HG03097 (cell line): Measurements from ENCODE around the gene P2RY6.

ENCODE experiments used
- ATAC-seq: cut with Tn5 transposase; IDR thresholded peaks from one replicate; pipeline ENCODE4 v1.9.1; 2021; ENCODE audit not compliant: unreplicated experiment, low FRiP score

The P2RY6 gene

DNA sequence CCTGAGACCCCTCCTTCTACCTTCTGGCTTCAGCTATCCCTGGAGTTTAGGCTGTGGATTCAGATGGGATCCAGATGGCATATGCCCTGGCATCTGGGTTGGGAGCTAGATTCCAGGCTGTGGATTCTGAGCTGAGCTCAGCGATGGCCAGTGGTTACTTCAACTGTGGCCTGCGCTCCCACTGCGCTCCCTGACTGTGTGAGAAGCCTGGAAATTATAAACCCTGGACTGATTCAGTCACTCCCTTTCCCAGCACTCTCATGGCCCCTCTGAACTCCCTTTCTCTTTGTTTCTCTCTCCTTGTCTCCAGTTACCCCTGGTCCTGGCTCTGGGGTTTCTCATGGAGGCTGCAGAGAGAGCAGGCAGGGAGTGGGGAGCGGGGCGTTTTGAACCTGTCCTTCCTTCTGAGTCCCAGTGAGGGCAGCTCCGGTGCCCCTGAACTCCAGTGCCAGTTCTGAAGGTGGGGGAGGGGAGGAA is 40.8 kb downstream of the P2RY6 start:
- no peak for ATAC-seq

DNA sequence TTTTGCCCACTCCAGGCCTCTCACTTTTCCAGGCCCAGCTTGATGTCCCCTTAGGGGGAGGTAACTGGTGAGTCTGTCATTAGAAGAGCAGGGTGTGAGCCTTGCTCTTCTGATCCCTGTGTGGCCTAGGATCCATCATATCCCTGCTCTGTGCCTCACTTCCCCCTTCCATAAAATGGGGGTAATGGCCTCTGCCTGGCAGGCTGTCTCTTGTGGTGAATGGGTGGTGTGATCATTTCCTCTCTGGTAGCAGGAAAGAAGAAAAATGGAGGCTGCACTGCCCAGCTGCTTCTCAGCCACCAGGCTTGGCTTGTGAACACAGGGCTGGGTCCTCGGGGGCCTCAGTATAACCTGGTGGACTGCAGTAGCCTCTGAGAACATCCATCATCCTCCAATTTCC is 41.5 kb downstream of the P2RY6 start:
- no peak for ATAC-seq

DNA sequence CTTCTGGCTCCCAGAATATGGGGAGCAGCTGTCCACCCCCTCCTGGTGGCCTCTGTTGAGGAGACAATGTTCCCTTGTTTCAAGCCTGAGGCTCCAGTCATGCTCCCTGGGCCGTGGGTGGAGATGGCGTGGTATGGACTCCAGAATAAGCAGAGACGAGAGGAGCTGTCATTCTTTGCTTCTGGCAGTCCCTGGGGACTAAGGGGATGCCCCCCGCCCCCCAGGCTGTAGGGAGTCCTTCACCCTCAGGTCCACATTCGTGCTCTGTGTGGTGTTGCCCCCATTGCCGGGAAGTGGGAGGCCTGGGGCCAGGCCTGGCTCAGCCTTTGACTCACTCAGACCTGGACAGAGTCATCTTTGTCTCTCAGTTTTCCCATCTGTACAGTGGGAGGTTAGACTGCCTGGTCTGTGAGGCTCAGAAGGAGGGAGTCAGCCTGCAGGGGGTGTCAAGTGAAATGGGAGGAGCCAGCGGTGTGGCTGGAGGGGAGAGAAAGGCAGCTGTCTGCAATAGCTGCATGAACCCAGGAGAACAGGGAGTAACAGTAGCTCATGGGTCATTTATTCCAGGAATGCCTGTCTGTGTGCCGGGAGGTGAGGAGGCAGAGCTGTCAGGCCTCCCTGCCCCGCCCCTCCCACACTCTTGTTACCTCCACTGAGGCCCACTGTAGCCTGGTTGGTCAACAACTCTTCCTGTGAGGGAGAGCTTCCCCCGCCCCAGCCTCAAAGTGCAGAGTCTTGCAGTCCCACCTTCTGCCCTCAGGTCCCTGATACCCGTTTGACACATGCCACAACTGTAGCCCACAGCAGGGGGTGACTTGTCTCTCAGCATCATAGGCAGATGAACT is 42.2 kb downstream of the P2RY6 start:
- no peak for ATAC-seq

DNA sequence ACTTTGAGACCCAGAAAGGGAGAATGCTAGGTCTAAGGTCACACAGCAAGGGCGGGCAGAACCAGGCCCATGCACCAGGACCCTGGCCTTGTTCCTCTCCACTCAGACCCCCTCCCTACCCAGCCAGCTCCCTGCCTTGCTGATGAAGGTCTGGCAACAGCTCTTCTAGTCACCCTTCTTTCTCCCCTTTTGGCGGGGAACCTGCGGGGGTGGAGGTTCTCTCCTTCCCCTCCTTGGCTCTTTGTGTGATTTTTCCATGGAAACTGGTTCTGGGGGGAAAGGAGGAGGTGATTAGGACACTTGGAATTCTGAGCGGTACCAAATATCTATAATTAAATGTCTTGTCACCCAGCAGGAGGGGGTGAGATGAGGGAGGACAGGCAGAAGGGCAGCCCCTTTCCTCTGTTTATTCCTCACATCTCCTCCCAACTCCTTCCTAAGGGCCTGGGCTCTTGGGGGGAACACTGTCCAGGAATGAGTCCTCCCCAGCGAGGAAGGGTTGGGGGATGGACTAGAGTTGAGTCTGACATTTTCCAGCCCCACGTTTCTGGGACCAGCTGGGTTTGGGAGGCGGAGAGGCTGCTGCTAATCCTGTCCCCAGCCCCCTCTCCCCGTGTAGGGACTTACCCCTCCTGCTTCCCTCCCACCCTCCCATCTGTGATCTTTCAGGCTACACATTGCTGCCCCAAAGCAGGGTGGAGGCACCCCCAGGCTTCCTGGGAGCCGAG is 43.3 kb downstream of the P2RY6 start:
- no peak for ATAC-seq

DNA sequence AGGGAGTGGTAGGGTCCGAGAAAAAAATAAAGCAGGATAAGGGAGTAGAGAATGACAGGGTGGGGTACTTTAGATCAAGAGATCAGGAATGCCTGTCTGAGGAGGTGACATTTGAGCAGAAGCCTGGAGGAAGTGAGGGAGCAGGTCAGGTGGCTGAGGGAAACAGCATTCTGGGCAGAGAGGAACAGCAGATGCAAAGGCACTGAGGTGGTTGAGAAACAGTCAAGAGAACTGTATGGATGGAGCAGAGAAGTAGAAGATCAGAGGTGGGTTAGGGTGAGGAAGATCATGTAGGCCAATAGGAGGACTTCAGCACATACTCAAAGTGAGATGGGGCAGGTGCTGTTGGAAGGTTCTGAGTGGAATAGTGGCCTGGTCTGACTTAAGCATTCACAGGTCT is 44.3 kb downstream of the P2RY6 start:
- no peak for ATAC-seq

DNA sequence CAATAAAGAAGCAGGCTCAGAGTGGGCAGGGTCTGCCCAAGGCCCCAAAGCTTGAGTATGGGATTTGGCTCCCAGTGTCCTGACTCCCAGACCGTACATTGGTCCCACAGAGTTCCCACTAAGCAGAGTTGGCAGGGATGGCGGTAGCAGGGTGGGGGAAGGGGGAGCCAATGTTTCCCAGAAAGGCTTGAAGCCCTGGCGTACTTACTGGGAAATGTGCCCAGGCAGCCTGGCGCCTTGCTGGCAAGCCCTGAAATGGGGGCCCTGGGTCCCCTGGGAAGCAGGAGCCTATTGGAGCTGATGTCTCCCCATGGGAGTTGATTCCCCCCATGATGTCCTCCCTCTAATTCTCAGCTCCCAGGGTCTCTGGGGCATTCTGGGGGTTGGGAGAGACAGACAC is 45.2 kb downstream of the P2RY6 start:
- ATAC-seq, result no peak

DNA sequence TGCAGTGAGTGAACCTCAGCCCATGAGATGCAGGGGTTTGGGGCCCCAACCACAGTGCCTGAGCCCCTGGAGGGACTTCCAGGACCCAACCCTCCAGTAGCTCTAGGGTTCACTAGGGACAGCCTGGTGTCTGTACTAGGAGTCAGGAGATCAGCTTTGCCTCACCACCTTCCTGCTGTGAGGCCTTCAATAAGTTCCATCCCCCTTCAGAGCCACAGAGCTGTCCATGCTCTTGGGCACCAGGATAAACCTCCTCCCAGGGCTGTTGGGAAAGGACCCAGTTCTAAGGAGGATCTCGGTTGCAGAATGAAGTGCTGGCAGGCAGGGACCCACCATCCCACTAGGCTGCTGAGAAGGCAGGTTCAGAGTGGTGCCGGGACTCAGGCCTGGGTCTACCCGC is 45.7 kb downstream of the P2RY6 start:
- ATAC-seq, result no peak

DNA sequence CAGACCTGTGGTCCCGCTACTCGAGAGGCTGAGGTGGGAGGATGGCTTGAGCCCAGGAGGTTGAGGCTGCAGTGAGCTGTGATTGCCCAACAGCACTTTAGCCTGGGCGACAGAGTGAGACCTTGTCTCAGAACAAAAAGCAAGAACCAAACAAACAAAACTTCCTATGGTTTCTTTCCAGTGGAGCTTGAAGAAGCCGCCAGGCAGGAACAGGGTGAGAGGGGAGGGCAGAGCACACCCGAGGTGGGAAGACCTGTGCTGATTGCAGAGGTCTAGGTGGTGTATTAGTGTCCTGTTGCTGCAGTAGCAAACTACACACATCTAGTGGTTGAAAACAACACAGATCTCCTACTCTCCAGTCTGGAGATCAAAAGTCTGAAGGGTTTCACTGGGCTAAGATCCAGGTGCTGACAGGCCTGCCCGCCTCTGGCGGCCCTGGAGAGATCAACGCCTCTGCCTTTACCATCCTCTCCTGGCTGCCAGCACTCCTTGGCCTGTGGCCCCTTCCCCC is 46.4 kb downstream of the P2RY6 start:
- no peak for ATAC-seq

DNA sequence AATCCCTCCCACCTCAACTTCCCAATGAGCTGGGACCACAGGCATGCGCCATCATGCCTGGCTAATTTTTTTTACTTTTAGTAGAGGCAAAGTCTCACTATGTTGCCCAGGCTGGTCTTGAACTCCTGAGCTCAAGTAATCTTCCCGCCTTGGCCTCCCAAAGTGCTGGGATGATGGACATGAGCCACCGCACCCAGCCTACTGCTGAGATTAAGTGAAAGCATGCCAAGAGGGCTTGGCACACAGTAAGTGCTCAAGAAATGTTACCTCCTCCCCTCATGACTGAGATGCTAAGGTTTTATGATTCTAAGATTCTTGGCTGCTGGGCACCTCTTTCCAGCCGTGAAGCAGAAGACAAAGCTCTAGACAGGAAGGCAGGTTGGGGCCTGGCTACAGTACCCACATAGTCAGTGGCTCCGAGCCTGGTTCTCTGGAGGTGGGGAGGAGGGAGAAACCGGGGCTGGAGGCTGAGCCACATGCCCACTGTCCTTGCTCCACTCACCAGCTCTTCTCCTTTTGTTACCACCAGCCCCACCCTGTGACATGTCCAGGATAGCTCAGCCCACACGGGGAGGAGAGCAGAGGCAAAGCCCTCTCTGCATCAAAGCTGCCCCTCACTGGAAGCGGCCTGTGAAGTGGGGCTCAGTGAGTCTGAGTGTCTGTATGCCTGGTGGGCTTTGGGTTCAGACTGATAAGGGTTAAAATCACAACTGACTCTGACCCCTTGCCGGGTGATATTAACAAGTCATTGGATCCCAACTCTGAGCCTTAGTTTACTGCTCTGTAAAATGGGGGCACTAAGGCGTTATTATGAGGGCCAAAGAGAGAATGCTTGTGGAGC is 48.8 kb downstream of the P2RY6 start:
- no peak for ATAC-seq

DNA sequence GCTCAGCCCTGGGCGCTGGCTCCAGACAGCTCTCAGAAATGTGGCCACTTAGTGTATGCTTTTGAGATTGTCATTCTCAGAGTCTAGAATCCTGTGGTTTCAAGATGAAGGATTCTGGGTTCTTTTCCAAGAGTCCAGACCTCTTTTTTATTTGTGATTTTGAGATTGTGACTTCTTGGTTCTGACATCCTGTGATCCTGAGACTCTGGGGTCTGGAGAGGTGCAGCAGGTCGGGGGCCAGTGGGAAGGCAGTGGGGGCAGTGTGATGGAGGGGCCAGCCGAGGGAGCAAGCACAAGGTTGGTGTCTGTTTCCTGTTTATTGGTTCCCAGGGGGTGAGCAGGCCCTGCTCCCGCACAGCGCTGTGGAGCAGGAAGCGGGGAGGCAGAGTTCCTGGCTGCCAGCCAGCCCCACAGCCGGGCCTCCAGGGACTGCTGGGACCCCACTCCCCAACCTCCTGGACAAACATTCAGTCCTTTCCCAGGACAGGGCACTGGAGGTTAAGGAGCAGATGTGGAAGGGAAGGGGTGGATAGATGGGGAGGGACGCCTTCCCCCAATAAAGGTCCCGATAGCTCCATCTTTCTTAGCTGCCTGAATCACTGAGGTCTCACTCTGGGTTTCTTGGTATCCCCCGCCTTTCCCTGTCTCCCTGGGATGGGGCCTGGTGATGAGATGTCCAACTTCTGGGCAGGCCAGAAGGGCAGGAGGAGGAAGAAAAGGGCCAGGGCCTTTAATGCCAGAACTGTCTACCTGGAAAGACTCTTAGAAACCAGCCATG is 49.7 kb downstream of the P2RY6 start:
- no peak for ATAC-seq

DNA sequence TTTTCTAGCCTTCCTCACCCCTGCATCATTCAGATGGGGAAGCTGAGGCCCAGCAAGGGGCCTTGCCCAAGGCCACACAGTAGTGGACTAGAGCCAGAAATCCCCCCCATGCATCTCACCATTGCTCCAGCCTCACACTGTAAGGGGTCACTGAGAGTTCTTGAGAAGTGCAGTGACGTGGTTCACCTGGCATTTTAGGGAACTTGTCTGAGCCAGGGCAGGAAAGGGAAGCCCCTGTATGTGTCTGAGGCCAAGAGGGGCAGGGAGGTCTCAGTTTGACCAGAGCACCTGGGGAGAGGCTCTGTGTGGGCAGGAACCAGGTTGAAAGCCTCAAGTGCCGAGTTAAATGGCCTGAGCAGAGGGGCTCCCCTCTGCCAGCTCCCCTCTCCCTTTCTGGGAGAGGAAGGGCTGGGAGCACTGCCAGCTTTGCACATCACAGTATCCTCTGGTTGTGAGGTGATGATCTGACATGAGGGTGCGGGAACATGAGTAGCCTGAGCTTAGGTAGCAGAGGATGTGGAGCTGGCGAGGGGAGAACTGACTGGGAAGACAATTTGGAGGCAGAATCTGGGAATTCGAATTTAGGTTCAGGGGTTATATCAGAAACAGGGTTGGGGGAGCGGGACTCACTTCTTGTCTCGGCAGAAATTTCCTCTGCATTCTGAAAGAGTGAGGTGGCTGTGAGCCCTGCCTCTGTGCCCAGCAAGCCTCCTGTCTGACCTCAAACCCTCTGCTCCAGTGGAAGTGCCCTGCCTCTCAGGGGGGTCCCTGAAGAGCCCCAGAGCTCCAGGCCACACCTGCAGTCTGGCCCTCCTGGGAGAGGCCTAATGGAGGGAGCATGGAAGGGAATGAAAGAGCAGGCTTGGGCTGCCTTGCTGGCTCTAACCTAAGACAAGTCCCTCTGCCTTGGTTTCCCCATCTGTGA is 50.5 kb downstream of the P2RY6 start:
- ATAC-seq, result no peak

DNA sequence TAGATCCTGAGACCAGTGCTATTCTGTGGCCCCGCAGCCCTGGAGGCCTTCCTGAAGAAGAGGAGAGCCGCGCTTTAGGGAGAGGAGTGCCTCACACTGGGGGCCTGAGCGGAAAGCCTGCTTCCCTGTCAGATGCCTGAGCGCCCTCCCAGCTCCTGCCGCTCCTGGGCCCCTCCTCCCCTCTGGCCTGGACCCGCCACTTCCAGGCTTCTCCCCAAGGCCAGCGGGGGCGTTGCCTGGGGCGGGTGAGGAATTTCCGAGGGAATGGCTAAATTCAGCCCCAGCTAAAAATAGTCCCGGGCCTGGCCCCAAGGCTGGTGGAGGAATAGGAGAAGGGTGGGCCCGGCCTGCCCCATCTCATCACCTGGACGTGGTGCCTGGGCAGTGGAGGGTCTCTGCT is 51.3 kb downstream of the P2RY6 start:
- no peak for ATAC-seq

DNA sequence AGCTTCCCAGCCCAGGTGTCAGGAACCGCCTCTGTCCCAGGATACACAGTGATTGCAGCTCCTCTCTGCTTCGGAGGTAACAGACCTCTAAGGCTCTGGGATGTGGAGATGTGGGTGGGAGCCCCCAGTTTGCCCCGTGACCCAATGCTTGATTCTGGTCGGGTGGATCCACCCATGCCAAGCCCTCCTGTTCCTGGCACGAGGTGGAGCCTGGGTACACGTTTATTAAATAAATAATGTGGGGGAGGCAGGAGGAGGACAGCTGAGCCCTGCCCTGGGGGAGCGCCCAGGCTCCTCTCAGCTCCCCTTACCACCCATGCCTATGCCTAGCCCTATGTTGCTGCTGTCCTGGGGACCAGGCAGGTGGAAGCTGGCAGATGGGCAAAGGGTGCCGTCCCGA is 52.0 kb downstream of the P2RY6 start:
- ATAC-seq, result no peak

DNA sequence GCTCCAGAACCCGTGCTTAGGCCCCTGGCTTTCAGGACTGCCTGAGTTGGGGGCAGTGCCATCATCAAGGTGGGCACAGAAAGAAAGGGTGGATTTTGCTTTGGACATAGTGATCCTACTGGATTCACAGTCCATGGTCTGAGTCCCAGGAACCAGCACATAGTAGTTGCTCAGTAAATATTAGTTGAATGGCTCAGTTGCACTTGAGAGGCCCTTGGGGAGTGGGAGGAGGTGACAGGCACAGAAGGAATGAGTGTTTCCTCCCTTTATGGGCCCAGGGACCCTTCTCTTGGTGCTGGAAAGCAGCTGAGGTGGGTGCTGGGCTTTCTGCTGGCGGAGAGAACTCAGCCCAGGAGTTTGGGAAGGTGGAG is 52.5 kb downstream of the P2RY6 start:
- no peak for ATAC-seq

DNA sequence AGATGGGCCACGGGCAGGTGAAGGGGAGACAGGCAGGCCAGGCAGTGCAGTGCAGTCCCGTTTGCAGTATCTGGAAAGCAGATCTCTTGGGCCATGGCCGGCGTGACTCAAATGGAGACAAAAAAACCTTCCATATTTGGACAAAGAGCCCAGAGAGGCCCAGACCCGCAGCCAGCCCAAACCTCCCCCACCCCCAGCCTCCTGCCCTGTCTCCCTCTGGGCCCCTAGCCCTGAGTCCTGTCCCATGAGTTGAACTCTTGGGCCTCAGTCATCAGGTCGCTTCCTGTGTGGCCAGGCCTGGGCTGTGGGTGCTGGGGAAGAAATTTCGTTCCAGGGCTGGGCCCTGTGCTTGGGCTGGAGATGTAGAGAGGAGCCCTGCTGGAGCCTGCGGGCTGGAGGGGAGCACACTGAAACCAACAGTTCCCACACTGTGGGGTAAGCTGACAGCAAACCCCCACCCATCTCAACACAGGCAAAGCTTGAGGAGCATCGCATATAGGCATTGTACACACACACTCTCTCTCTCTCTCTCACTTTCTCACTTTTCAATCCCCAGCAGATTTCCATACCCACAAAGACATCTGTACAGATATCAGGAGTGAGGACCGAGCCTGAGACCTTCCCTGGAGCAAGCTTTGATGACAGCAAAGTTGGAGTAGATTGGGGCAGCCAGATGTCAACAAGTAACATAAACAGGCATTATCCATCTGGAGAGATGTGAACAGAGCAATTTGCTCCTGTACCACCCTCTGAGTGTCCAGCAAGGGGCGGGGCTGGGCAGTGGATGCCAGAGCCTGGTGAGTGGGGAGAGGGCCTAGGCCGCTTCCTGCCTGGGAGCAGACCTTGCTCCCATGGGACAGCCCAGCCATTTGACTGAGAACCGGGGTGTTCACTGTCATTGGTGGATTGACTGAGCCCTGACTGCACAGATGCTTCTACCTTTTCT is 53.2 kb downstream of the P2RY6 start:
- ATAC-seq, result peak; percentile 58

DNA sequence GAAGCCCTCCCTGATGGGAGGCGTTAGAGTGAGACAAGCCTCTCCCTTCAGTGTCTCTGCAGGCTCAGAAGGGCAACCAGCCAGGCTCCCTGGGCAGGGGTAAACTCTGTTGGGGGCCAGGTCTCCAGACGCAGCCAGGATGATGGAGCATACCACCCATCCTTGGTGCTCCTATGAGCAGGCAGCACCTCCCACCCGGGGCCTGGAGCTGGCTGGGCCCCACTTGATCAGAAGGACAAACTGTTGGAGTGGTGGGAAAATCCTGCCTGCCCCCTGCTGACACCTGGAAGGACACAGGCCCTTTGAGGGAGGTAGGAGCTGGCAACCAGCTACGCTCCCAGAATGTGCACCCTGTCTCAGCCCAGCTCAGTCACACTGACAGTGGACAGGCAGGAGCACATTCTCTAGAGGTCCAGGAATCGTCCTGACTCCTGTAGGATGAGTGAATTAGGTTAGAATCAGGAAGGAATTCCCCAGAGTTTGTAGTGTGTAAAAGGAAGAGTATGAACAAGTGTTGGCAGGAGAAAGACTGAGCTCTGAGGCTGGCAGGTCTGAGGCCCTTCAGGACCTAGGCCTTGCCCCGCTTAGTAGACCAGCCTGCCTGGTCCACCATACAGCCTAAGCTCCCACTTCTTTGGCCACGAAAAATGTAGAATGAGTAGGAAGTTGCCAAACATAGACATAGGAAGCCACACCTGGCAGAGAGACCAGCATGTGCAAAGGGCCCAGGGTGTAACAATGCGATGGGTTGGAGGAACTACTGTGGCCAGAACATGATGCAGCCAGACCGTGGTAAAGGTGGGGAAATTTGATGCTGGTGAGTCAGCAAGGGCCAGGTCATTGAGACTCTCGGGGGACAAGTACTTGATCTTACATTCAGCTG is 55.0 kb downstream of the P2RY6 start:
- ATAC-seq, result no peak

DNA sequence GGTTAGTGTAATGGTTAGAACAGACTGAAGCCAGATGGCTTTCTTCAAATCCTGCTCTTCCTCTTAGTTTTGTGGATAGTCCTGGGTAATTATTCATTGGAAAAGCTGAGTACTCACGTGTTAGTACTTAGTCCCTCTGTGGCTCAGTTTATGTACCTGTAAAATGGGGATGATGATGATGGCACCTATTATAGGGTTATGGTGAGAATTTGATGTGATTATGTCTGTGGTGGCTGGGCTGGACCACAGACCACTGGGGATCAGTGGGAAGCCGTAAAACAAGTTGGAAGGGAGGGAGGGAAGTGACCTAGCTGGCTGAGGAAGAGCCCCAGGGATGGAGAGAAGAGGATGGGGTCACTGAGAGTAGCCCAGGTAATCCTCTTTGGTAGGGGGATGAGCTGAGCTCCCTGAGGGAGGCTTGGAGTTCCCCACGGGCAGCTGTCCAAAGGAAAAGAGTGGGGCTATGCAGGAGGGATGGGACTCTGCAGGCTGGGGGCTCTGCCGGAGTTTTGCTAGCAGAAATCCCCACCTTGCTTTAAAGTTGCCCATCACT is 55.8 kb downstream of the P2RY6 start:
- ATAC-seq, result no peak
